Endothelial cell of umbilical vein (primary cell): ENCODE results near the gene TMEM214.

Experiments
- CTCF ChIP-seq, 2 donors: IDR thresholded peaks; 1 replicate in 1 of 2; 2 replicates in 1 of 2; pipeline ENCODE4 v1.5.1; 2011; ENCODE audit warnings: low read length in 2 of 2, mild to moderate bottlenecking in 2 of 2, moderate library complexity in 2 of 2, control low read depth in 1 of 2, inconsistent platforms in 1 of 2, low read depth in 1 of 2; ENCODE audit not compliant: insufficient read depth in 1 of 2; ENCODE audit errors: extremely low read depth in 1 of 2
- GATA2 ChIP-seq: IDR thresholded peaks from 2 replicates; pipeline ENCODE4 v1.7.0; 2011; ENCODE audit warnings: low read depth, mild to moderate bottlenecking, moderate library complexity, mixed read lengths, low read length; ENCODE audit not compliant: insufficient read length, insufficient read depth
- POLR2A ChIP-seq: IDR thresholded peaks from 2 replicates; pipeline ENCODE4 v1.6.1; 2012; ENCODE audit warnings: low read depth, mild to moderate bottlenecking, control low read depth, low read length

- TF ChIP-seq POLR2A (no peak), CTCF (IDR thresholded peaks at IDR 0.05; ENCODE audit: extremely low read depth in 1 of 2, insufficient read depth in 1 of 2, low read depth in 1 of 2, low read length in 2 of 2) (no peak), GATA2 (no peak)
These were observed 8.0 kb upstream of the TMEM214 start for GRCh38 chr2:27024812-27025211.
